RPMI7951 (cell line): ENCODE data around the gene TMEM121B. TPM values are rescaled to one million over a fixed set of nuclear protein-coding genes. Genes with fewer than 3 reads are reported as not detected.
"Not testable (repeated sequence)": the region's sequence is repeated elsewhere in the genome, so short reads cannot be mapped to it uniquely, and the experiment has no call there.

Experiments used
- DNase-seq: peaks from one replicate; pipeline ENCODE4 v3.0.0-alpha.2; 2012; ENCODE audit warnings: low read depth
- total RNA-seq: library from RNA; depleted of rRNA; stranded (reverse); fragments of >200 nt; shearing (Covaris generic); gene quantifications from 2 replicates; pipeline ENCODE4 v1.2.3, GENCODE V29; 2014; rRNA removed

The TMEM121B gene
- total RNA-seq, result not detected in 2 replicates

- peak; percentile 4 for DNase-seq
Measured at GRCh38 chr22:17121233-17122195, at the start of gene TMEM121B. TSS of gene TMEM121B (minus strand) at chr22:17121360. CDS start at chr22:17121127, 233 bp downstream.

- DNase-seq, result peak; percentile 9
Measured at GRCh38 chr22:17167486-17167885, 46.3 kb upstream of the TMEM121B start.

- no peak for DNase-seq
Measured at GRCh38 chr22:17164392-17165024, 43.3 kb upstream of the TMEM121B start.

- DNase-seq, result no peak
Measured at GRCh38 chr22:17162731-17163130, 41.6 kb upstream of the TMEM121B start.

- peak; percentile 71 for DNase-seq
Measured at GRCh38 chr22:17161991-17162390, 40.8 kb upstream of the TMEM121B start.

GRCh38 chr22:17159504-17159951 is 38.4 kb upstream of the TMEM121B start:
- peak; percentile 39 for DNase-seq

GRCh38 chr22:17158568-17159503 is 37.7 kb upstream of the TMEM121B start, which contains the start of gene HDHD5:
TSS of gene HDHD5 (minus strand) at chr22:17159277. CDS start at chr22:17159251, 26 bp downstream.
- peak; percentile 83 for DNase-seq

GRCh38 chr22:17158176-17158567 is 37.0 kb upstream of the TMEM121B start:
- DNase-seq, result no peak

- no peak for DNase-seq
Measured at GRCh38 chr22:17157714-17158113, 36.6 kb upstream of the TMEM121B start.

GRCh38 chr22:17155941-17156340 is 34.8 kb upstream of the TMEM121B start:
- no peak for DNase-seq

- DNase-seq, result no peak
Measured at GRCh38 chr22:17152971-17153370, 31.8 kb upstream of the TMEM121B start.

GRCh38 chr22:17152340-17152739 is 31.2 kb upstream of the TMEM121B start:
- DNase-seq, result peak; percentile 35

- no peak for DNase-seq
Measured at GRCh38 chr22:17149076-17149815, 28.1 kb upstream of the TMEM121B start.

- DNase-seq, result not testable (repeated sequence)
Measured at GRCh38 chr22:17147458-17147857, 26.3 kb upstream of the TMEM121B start.

GRCh38 chr22:17145021-17145680 is 24.0 kb upstream of the TMEM121B start:
- DNase-seq, result no peak

GRCh38 chr22:17143826-17144225 is 22.7 kb upstream of the TMEM121B start:
- DNase-seq, result no peak

- no peak for DNase-seq
Measured at GRCh38 chr22:17143101-17143500, 21.9 kb upstream of the TMEM121B start.

GRCh38 chr22:17140826-17141766 is 19.9 kb upstream of the TMEM121B start:
- DNase-seq, result no peak

GRCh38 chr22:17140022-17140421 is 18.9 kb upstream of the TMEM121B start:
- DNase-seq, result no peak
